ENCODE measurements around the gene KCNJ12.

KCNJ12 gene

DNA sequence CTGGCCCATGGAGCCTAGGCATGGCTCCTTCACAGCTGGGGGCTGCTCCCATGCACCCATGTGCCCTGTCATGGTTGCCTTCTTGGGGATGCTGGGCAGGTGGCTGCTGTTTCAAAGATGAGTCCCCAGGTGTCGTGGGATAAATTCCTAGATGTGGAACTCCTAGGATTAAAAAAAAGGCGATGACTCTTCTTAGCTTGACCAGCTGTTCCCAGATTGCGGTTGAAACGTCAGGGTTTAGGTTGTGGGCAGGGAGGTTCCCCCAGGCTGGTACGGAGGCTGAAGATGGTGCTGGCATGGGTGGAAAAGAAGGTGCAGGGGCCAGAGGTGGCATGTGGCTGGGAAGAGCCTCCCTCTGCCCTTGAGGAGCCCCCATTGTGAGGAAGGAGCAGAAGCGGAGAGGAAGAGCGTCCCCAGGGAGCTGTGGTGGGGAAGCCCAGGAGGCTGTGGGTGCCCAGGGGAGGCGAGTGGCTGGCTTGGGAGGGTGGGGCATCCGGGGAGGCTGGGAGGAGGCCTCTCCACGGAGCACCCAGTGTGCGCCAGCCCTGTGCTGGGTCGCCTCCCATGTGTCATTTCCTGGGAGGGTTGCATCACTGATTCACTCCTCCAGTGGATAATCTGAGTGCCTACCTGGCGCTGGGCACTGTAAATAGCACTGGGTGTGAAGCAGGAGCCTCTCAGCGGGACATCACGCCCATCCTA, 7.5 kb upstream of the KCNJ12 start:
- no peak for DNase-seq (ENCODE audit: low spot score)

GRCh38 chr17:21369395-21369794, 6.8 kb upstream of the KCNJ12 start:
- no peak for DNase-seq (ENCODE audit: low spot score)

DNA sequence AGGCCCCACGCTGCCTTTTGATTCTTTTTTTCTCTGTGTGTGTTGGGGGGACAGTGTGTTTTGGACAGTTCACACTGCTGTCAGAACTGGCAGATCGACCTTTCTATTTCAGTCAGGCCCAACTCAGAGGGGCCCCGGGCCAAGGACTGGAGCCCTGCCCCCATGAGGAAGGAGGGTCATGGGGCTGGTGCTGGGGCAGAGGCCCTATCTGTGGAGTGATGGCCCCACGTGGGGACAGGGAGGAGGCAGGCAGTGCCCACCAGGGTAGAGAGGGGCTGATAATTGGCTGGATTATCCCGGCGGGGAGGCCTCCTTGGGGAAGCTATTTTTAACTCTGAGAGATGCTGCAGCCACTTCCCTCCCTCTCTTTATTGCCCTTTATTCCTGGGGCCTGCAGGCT, 5.7 kb upstream of the KCNJ12 start:
- DNase-seq (ENCODE audit: low spot score) = no peak

DNA sequence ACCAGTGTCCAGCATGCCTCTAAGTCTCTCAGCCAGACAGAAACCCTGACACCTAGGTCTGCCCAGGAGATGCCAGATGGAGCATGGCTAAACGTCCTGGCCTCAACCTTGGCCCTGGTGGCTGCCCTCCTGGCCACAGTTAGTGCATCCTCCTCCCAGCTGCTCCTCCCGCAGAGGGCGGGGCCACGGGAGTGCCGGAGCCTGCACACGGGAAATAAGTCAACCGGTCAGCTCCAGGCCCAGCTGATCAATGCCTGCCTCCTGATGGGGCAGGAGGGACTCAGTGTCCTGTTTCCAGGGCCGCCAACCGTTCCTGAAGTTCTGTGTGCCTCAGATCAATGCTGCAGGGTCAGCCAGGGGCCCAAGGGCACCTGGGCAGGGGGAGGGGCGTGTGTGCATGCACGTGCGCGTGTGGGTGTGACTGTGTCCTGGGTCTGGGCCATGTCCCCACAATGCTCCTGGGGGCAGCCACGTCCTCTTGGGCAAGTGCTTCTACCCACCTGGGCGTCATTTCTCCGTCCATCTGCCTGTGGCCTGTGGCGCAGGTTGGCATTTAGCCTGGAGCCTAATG, 4.6 kb upstream of the KCNJ12 start:
- no peak for DNase-seq (ENCODE audit: low spot score)

DNA sequence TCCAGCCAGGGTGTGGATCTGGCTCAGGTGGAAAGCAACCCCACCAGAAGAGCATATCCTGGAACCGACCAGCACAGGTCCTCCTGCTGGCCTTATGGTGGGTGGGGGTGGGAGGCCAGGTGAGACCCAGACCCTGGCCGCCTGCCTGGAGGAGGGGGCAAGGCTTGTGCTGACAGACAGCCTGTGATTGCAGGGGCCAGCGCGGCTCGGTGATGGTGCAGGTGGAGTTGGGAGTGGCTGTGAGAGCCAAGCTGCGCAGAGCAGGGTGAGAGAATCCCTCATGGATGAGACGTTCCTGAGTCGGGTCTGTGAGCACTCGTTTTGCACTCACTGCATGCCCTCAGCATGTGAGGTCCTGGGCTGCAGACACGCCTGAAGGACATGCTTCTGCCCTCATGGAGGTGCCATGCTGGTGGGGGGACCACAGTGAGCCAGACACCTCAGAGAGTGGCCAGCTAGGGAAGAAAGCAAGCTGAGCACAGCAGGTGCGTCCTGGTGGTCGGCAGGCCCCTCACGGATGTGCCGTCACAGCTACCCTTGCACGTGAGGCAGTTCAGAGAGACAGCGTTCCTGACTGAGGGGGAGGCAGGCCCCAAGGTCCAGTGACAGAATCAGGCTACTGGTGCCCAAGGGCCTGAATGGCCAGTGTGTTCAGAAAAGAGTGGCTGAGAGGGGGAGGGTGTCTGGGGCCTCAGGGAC, 3.8 kb upstream of the KCNJ12 start:
- no peak for DNase-seq (ENCODE audit: low spot score)

- DNase-seq (ENCODE audit: low spot score) = no peak
Observed at GRCh38 chr17:21373036-21373435, 3.1 kb upstream of the KCNJ12 start.

GRCh38 chr17:21373696-21374440, 2.3 kb upstream of the KCNJ12 start:
- DNase-seq (ENCODE audit: low spot score) = no peak

DNA sequence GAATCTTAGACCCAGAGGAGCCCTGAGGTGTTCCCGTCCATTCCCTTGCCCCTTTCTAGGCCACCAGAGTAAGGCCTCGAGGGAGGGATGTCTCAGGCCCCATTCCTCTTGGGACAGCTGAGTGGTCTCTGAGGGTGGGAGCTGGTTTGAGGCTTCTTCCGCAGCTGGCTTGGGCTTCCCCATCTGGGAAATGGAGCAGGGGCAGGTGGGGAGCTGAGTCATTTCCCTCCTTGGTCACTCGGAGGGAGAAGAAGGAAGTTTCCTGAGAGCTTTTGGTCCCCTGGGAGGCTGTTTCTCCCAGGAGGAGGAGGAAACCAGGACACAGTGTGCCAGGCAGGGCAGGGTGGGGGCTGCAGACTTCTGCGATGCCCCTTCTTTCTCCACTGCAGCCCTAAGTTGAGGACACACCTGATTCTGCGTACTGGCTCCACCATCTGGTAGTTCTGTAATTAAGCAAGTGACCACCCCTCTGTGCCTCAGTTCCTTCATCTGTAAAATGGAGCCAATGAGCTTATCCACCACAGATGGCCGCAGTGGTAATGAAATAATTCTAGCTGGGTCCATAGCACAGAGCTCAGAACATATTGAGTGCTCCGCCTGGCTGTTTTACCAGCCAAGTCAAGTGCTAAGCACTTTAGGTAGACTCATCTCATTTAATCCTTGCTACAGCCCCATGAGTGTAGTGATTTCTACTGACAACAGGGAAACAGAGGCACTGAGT, 1.6 kb upstream of the KCNJ12 start:
- no peak for DNase-seq (ENCODE audit: low spot score)

- DNase-seq (ENCODE audit: low spot score) = no peak
Observed at GRCh38 chr17:21375162-21375560, 996 bp upstream of the KCNJ12 start.

GRCh38 chr17:21375757-21376080, 438 bp upstream of the KCNJ12 start:
- DNase-seq (ENCODE audit: low spot score) = no peak

DNA sequence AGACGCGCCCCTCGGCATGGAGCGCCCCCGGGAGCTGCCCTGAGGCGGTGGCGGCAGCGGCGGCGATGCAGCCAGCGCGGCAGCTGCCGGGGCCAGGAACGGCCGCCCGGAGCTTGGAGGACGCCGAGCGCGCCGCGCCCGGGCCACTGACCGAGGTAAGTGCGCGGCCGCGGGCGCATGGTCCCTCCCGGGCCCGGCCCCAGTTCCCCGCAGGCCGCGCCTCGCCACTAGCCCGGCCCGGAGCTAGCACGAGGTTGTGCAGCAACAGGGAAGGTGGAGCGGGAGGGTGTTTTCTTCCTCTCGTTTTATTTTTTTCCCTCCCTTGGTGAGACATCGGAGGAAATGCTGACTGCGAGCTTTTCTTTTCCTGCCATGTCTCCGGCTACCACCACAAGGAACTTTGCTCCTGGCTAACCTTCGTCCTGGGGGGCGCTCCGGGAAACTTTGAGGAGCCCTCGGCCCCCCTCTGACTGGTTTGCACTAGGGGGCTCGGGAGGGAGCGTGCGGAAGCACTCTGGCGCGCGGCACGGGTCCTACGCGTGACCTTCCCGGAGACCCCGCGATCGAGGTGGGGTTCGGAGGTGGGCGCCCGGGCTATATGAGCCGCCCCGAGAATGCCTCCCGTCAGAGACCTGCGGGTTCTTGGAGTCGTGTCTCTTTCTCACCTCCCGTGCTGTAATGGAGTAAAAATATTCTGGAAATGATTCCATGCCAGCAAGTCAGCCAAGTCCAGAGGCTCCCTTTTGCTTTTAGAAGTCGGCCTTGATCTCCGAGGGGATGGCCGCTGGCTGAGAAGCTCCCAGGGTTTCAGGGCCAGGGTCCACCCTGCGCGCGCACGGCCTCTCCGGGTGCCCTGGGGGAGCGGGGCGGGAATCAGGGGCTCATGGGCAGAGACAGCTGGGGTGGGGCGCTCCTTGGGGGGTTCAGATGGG, 868 bp downstream of the KCNJ12 start:
- DNase-seq (ENCODE audit: low spot score) = no peak

GRCh38 chr17:21377705-21378396, 1.7 kb downstream of the KCNJ12 start:
- DNase-seq (ENCODE audit: low spot score) = no peak

DNA sequence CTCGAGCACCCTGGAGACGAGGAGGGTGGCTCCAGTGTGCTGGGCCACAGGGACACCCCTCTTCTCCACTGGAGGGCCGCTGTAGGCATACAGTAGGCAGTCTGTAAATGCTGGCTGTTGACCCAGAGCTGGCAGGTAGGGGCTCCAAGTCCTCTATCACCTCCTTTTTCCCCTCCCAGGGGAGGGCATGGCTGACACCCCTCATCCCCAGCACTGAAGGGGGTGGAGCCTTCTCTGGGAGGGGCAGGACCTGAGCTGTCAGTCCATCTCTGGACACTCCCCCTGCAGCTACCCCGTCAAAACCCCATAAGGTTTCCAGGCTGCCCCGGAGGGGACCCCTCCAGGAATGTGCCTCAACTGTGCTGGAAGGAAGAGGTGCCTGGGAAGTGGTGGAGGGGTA, 2.4 kb downstream of the KCNJ12 start:
- DNase-seq (ENCODE audit: low spot score) = no peak

DNA sequence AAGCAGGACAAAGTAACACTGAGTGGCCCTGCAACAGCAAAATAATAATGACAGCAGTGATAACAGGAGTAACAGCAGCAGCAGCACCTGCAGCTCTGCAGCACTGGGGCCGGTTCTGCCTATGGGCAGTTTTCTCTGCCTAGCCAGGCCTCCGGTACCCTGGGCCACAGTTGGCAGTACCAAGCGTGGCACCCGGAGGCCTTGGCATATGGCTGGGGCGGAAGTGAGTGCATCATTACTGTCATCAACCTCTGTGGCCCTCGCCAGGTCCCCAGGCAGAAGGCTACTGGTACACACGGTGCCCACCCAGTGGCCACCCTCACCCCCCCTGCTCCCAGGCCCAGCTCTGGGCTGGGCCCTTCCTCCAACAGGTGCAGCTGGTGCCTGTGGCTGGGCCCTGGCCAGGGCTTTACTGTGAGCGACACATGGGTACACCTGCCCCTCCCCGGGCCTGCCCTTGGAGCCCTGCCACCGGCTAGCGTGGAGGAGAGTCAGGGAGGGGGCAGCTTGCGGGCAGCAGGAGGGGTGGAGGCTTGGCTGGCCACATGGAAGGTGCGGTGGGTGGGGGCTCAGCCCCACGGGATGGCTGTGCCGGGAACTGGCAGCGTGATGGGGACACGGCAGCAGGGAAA, 3.0 kb downstream of the KCNJ12 start:
- DNase-seq (ENCODE audit: low spot score) = no peak

DNA sequence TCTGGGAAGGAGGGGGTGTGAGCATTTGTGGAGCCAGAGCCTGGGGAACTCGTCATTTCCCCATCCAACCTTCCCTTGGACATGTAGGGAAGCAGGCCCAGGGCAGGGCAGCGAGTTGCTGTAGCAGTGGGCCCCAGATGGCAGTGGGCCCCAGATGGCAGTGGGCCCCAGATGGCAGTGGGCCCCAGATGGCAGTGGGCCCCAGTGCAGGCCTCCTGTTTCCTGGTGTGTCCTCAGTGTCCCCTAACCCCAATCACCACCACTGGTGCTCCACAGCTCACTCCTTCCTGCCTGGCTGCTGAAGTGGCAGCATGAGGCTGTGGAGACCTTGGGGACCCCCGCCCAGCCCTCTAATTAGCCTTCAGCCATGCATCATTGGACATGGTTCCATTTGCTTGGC, 4.5 kb downstream of the KCNJ12 start:
- no peak for DNase-seq (ENCODE audit: low spot score)

DNA sequence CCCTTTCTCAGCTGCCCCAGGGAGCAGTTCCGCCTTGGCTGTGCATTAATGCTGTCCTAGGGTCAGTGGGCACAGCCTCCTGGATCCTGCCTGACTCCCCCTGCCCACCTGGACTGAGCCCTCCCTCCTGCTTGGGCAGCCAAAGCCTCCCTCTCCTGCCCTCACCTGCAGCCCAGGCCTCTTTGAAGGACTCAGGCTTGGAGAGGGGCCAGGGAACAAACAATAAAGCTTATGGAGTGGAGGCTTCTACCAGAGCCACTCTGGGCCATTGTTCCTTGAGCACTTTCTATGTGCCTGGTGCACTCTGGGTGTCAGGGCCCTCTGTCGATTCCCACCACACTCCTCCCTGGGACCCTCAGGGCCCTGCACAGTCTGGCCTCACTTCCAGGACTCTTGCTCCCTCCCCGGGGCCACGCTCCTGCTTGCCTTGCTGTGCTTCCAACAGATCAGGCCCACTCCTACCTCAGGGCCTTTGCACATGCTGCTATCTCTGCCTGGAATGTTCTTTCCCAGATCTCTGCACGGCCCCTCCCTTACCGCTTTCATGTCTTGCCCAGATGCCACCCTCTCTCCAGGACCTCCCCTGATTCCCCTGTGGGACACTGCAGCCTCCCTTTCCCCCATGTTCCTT, 5.0 kb downstream of the KCNJ12 start:
- no peak for DNase-seq (ENCODE audit: low spot score)

DNA sequence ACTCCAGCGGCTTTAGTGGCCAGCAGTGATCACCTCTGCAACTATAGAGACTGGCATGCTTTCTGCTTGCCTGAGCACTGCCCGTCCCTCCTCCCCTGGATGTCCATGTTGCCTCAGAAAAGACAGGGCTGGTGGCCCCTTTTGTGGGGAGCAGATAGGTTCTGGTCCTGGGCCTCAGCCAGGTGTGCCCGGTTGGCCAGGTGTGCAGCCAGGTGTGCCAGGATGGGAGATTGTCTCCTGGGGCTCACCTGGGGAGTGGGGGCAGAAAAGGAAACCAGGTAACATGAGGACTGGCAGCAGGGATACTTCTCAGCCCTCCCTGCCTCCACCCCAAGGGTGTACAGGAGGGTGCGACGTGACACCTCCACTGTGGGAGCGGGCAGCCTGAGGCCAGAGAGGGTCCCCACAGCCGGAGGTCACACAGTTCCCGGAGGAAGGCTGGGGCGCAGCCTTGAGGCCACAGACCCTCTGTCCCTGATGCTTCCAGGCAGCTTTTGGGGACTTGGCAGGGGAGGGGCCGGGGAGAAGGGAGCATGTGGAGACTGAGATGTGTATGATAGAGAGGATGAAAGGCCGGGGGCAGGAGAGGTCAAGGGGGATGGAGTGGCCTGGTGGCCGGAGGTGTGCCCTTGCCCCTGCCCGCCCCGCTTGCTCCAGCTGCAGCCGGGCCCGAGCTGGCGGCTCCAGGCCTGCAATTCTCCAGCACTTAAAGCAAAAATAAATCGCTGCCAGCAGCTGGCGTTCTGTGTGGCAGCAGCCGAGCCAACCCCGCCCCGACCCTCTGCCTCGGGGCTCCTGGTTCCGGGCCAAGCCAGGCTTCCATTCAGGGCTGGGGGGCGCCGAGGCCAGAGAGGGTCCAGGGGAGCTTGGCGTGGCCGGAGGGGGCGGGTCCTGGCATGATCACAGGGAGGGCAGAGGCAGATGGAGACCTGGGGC, 6.7 kb downstream of the KCNJ12 start:
- DNase-seq (ENCODE audit: low spot score) = no peak

- no peak for DNase-seq (ENCODE audit: low spot score)
Observed at GRCh38 chr17:21385281-21385845, 9.2 kb downstream of the KCNJ12 start.
